Measurements from ENCODE around the gene CTU2. TPM values are rescaled to one million over a fixed set of nuclear protein-coding genes. Genes with fewer than 3 reads are reported as not detected.

Gene CTU2
- total and polyA plus RNA-seq, 10 of the 15 experiments (the other 5 are each of a cell fraction or from before 2014, with no cell fraction given) = 0.32 to 44.5 (median 18.2) TPM

DNA sequence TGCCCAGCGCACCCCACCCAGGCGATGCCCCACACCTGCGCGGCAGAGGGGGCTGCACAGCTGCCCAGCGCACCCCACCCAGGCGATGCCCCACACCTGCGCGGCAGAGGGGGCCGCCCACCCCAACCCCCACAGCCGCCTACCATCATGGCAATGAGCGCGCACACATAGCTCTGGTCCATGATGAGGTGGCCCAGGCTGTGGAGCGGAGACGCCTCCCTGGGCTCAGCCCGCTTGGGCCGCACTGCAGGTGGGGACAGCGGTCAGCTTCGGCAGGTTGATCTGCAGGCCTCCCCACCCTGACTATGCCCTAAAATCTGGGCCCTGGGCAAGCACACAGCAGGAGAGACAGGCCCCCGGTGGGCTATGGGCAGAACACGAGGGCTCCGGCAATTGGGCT lies 30.2 kb downstream of the CTU2 start (continued):
- no peak for TF ChIP-seq SUPT20H (IDR thresholded peaks at IDR 0.05; ENCODE audit: borderline replicate concordance, control insufficient read depth, low read depth, low read length)
- TF ChIP-seq ESRRA (IDR thresholded peaks at IDR 0.05; ENCODE audit: low read length) = no peak
- TF ChIP-seq, protein P1, sequence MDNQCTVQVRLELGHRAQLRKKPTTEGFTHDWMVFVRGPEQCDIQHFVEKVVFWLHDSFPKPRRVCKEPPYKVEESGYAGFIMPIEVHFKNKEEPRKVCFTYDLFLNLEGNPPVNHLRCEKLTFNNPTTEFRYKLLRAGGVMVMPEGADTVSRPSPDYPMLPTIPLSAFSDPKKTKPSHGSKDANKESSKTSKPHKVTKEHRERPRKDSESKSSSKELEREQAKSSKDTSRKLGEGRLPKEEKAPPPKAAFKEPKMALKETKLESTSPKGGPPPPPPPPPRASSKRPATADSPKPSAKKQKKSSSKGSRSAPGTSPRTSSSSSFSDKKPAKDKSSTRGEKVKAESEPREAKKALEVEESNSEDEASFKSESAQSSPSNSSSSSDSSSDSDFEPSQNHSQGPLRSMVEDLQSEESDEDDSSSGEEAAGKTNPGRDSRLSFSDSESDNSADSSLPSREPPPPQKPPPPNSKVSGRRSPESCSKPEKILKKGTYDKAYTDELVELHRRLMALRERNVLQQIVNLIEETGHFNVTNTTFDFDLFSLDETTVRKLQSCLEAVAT (IDR thresholded peaks at IDR 0.05) = no peak
- TF ChIP-seq CREB1 (IDR thresholded peaks at IDR 0.05; ENCODE audit: low read depth) = no peak
- TF ChIP-seq ASH2L (IDR thresholded peaks at IDR 0.05; ENCODE audit: borderline replicate concordance, low read depth) = no peak
- TF ChIP-seq MEF2A (IDR thresholded peaks at IDR 0.05; ENCODE audit: insufficient read depth, low read depth, low read length) = no peak
- TF ChIP-seq HCFC1 (IDR thresholded peaks at IDR 0.05; ENCODE audit: low read length) = no peak
- TF ChIP-seq, protein P2, sequence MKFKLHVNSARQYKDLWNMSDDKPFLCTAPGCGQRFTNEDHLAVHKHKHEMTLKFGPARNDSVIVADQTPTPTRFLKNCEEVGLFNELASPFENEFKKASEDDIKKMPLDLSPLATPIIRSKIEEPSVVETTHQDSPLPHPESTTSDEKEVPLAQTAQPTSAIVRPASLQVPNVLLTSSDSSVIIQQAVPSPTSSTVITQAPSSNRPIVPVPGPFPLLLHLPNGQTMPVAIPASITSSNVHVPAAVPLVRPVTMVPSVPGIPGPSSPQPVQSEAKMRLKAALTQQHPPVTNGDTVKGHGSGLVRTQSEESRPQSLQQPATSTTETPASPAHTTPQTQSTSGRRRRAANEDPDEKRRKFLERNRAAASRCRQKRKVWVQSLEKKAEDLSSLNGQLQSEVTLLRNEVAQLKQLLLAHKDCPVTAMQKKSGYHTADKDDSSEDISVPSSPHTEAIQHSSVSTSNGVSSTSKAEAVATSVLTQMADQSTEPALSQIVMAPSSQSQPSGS (IDR thresholded peaks at IDR 0.05; ENCODE audit: low read length) = no peak
- TF ChIP-seq, protein P3, sequence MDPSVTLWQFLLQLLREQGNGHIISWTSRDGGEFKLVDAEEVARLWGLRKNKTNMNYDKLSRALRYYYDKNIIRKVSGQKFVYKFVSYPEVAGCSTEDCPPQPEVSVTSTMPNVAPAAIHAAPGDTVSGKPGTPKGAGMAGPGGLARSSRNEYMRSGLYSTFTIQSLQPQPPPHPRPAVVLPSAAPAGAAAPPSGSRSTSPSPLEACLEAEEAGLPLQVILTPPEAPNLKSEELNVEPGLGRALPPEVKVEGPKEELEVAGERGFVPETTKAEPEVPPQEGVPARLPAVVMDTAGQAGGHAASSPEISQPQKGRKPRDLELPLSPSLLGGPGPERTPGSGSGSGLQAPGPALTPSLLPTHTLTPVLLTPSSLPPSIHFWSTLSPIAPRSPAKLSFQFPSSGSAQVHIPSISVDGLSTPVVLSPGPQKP (IDR thresholded peaks at IDR 0.05; ENCODE audit: low read depth, low read length) = no peak
- TF ChIP-seq ZNF384 (IDR thresholded peaks at IDR 0.05; ENCODE audit: borderline replicate concordance, low read depth, low read length) = no peak
- TF ChIP-seq, protein P4, sequence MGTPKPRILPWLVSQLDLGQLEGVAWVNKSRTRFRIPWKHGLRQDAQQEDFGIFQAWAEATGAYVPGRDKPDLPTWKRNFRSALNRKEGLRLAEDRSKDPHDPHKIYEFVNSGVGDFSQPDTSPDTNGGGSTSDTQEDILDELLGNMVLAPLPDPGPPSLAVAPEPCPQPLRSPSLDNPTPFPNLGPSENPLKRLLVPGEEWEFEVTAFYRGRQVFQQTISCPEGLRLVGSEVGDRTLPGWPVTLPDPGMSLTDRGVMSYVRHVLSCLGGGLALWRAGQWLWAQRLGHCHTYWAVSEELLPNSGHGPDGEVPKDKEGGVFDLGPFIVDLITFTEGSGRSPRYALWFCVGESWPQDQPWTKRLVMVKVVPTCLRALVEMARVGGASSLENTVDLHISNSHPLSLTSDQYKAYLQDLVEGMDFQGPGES (IDR thresholded peaks at IDR 0.05) = no peak
- TF ChIP-seq, protein P5, sequence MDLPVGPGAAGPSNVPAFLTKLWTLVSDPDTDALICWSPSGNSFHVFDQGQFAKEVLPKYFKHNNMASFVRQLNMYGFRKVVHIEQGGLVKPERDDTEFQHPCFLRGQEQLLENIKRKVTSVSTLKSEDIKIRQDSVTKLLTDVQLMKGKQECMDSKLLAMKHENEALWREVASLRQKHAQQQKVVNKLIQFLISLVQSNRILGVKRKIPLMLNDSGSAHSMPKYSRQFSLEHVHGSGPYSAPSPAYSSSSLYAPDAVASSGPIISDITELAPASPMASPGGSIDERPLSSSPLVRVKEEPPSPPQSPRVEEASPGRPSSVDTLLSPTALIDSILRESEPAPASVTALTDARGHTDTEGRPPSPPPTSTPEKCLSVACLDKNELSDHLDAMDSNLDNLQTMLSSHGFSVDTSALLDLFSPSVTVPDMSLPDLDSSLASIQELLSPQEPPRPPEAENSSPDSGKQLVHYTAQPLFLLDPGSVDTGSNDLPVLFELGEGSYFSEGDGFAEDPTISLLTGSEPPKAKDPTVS (IDR thresholded peaks at IDR 0.05; ENCODE audit: low read depth, low read length) = no peak
- TF ChIP-seq WRNIP1 (IDR thresholded peaks at IDR 0.05; ENCODE audit: borderline replicate concordance, low read depth, low read length) = no peak
- TF ChIP-seq, protein P6, sequence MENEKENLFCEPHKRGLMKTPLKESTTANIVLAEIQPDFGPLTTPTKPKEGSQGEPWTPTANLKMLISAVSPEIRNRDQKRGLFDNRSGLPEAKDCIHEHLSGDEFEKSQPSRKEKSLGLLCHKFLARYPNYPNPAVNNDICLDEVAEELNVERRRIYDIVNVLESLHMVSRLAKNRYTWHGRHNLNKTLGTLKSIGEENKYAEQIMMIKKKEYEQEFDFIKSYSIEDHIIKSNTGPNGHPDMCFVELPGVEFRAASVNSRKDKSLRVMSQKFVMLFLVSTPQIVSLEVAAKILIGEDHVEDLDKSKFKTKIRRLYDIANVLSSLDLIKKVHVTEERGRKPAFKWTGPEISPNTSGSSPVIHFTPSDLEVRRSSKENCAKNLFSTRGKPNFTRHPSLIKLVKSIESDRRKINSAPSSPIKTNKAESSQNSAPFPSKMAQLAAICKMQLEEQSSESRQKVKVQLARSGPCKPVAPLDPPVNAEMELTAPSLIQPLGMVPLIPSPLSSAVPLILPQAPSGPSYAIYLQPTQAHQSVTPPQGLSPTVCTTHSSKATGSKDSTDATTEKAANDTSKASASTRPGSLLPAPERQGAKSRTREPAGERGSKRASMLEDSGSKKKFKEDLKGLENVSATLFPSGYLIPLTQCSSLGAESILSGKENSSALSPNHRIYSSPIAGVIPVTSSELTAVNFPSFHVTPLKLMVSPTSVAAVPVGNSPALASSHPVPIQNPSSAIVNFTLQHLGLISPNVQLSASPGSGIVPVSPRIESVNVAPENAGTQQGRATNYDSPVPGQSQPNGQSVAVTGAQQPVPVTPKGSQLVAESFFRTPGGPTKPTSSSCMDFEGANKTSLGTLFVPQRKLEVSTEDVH (IDR thresholded peaks at IDR 0.05; ENCODE audit: low read depth, partially characterized antibody) = no peak

Measured in GM12878 (cell line).